K562 (cell line): ENCODE measurements around the gene PHKA1. TPM values are rescaled to one million over a fixed set of nuclear protein-coding genes. Genes with fewer than 3 reads are reported as not detected.

Experiments
- ATAC-seq: fragments of 200-7000 bp; cut with Tn5 transposase; 3 replicates; pipeline ENCODE4 v1.9.1; 2020; ENCODE audit warnings: moderate library complexity
- BruUV-seq: library from RNA; stranded (reverse); fragments of 400-500 nt; replicated peaks from 2 replicates; lab custom pipeline; 2021; lab: Mats Ljungman, UMichigan
- CTCF ChIA-PET: fragments of 300-600 bp; formaldehyde crosslinking; extraction: SDS; loops from one replicate; lab custom pipeline; 2021; ENCODE audit warnings: low intra/inter-chr PET ratio; lab: Yijun Ruan, JAX
- POLR2A ChIA-PET: fragments of 300-600, 350-650 bp; sonication (Branson Sonifier 250); formaldehyde crosslinking; extraction: SDS; loops from one replicate; lab custom pipeline; 2021; ENCODE audit warnings: antibody characterized with exemption, inconsistent platforms; lab: Yijun Ruan, JAX
- DNase-seq, 4 experiments: peaks; one replicate each; pipeline versions ENCODE4 v3.0.0 to v3.0.0-alpha.2; 2011 to 2018; ENCODE audit warnings: low spot score in 3 of 4, mixed read lengths in 3 of 4; ENCODE audit errors: extremely low read depth in 1 of 4
- FAIRE-seq: peaks from 2 replicates; lab custom pipeline; 2011; peaks lifted over from hg19 to GRCh38; lab: Jason Lieb, UNC
- H2AFZ ChIP-seq: 2 replicates; pipeline ENCODE4 v1.6.0; 2011; ENCODE audit warnings: low read depth, low read length, control low read depth, inconsistent platforms
- H3K27ac ChIP-seq: fragments of 200-600 bp; 3 replicates; pipeline ENCODE4 v1.8.0; 2011; ENCODE audit warnings: low read depth, mild to moderate bottlenecking, control low read depth, inconsistent platforms, low read length, moderate library complexity, mixed read lengths; ENCODE audit errors: extremely low read depth
- H3K27me3 ChIP-seq, 2 experiments: fragments of 300-600 bp in 1 of 2; 2 replicates in 1 of 2; 3 replicates in 1 of 2; pipeline versions ENCODE4 v1.6.0 to v1.8.0; 2011; ENCODE audit warnings: inconsistent platforms in 2 of 2, low read length in 2 of 2, mild to moderate bottlenecking in 1 of 2, mixed read lengths in 1 of 2, moderate library complexity in 1 of 2; ENCODE audit not compliant: control insufficient read depth in 2 of 2, insufficient read depth in 2 of 2
- H3K36me3 ChIP-seq: fragments of 300-600 bp; 3 replicates; pipeline ENCODE4 v1.8.0; 2011; ENCODE audit warnings: mild to moderate bottlenecking, low read length, inconsistent platforms; ENCODE audit not compliant: control insufficient read depth, insufficient read depth
- H3K4me1 ChIP-seq, 2 experiments: fragments of 200-600 bp in 1 of 2; replicated peaks in 1 of 2; 2 replicates in 1 of 2; 3 replicates in 1 of 2; pipeline versions ENCODE4 v1.5.1 to v1.8.0; 2011; ENCODE audit warnings: inconsistent platforms in 2 of 2, low read length in 2 of 2, mild to moderate bottlenecking in 1 of 2, mixed read lengths in 1 of 2, moderate library complexity in 1 of 2; ENCODE audit not compliant: control insufficient read depth in 2 of 2, insufficient read depth in 2 of 2
- H3K4me2 ChIP-seq: 2 replicates; pipeline ENCODE4 v1.6.1; 2011; ENCODE audit warnings: low read length, control low read depth, inconsistent platforms, mixed read lengths; ENCODE audit not compliant: insufficient read depth
- H3K4me3 ChIP-seq: fragments of 200-600 bp; sonication (generic), shearing (Covaris generic); 2 replicates; pipeline ENCODE4 v1.5.1; 2016; ENCODE audit warnings: control low read depth, inconsistent platforms
- H3K79me2 ChIP-seq: fragments of 200-600 bp; 3 replicates; pipeline ENCODE4 v1.8.0; 2011; ENCODE audit warnings: low read length, inconsistent platforms; ENCODE audit not compliant: control insufficient read depth, insufficient read depth
- H3K9ac ChIP-seq, 2 experiments: 2 replicates each; pipeline versions ENCODE4 v1.6.0 to v1.6.1; 2011; ENCODE audit warnings: low read depth in 2 of 2, low read length in 2 of 2, control low read depth in 1 of 2, inconsistent platforms in 1 of 2, mild to moderate bottlenecking in 1 of 2, mixed read lengths in 1 of 2; ENCODE audit not compliant: insufficient read depth in 1 of 2
- H3K9me1 ChIP-seq: one replicate; pipeline ENCODE4 v1.6.0; 2011; ENCODE audit warnings: inconsistent platforms, mild to moderate bottlenecking, low read length, moderate library complexity; ENCODE audit not compliant: control insufficient read depth, insufficient read depth
- H3K9me3 ChIP-seq: replicated peaks from 2 replicates; pipeline ENCODE4 v1.5.1; 2011; ENCODE audit warnings: low read depth, low read length, inconsistent platforms; ENCODE audit not compliant: control insufficient read depth, insufficient read depth
- H4K20me1 ChIP-seq: replicated peaks from 2 replicates; pipeline ENCODE4 v1.6.1; 2011; ENCODE audit warnings: low read length, inconsistent platforms, mixed read lengths; ENCODE audit not compliant: control insufficient read depth, insufficient read depth
- C11orf30 ChIP-seq: fragments of 450-650 bp; IDR thresholded peaks from 2 replicates; pipeline ENCODE4 v1.6.1; 2016; ENCODE audit warnings: low read depth, mild to moderate bottlenecking
- CREB1 ChIP-seq, 2 experiments: sonication (generic) in 1 of 2; formaldehyde crosslinking in 1 of 2; IDR thresholded peaks; 2 replicates each; pipeline versions ENCODE4 v1.6.1 to v1.8.0; 2012 to 2022; ENCODE audit warnings: inconsistent platforms in 1 of 2, mild to moderate bottlenecking in 1 of 2, missing genetic modification reagents in 1 of 2, moderate library complexity in 1 of 2
- MAFF ChIP-seq: IDR thresholded peaks from 2 replicates; pipeline ENCODE4 v1.6.1; 2012; ENCODE audit warnings: low read length, improper control_type of control experiment
- MAFG ChIP-seq: fragments of 450-650 bp; conservative IDR thresholded peaks from 2 replicates; pipeline ENCODE4 v1.6.1; 2016; ENCODE audit warnings: missing genetic modification characterization, missing compliant biosample characterization
- RBM25 ChIP-seq: fragments of 200-400 bp; formaldehyde crosslinking; IDR thresholded peaks from 2 replicates; pipeline ENCODE4 v1.6.1; 2018; ENCODE audit warnings: low read length, low read depth, moderate library complexity; ENCODE audit not compliant: severe bottlenecking
- SIRT6 ChIP-seq: IDR thresholded peaks from one replicate; pipeline ENCODE4 v1.6.1; 2012; ENCODE audit warnings: low read depth, mild to moderate bottlenecking, control low read depth, inconsistent platforms, low read length, moderate library complexity
- ZNF316 ChIP-seq: fragments of 450-650 bp; IDR thresholded peaks from 2 replicates; pipeline ENCODE4 v1.6.1; 2016
- WGBS: fragments of 100-300 bp; shearing (Covaris generic); methylation state at CpG from one replicate; pipeline ENCODE4 v1.1.6; 2016; ENCODE audit warnings: low coverage, mixed read lengths; ENCODE audit not compliant: insufficient coverage; ENCODE audit errors: missing lambda C conversion rate; 5-methylcytosine and 5-hydroxymethylcytosine counted together
- in situ Hi-C: fragments of 300-500 bp; cut with MboI; formaldehyde crosslinking; loops from 4 replicates; pipeline ENCODE4 v1.15.0; 2018; ENCODE audit warnings: inconsistent platforms, mixed read lengths
- intact Hi-C: fragments of 100-400 bp; cut with micrococcal nuclease; formaldehyde crosslinking; loops from 2 replicates; pipeline ENCODE4 v1.14.2; 2022
- polyA plus RNA-seq, 8 experiments: library from polyadenylated mRNA; depleted of rRNA in 4 of 8; stranded (reverse) in 5 of 8; unstranded in 3 of 8; fragments of >200 nt; fragmentation: Nextera tagmentation in 2 of 8; fragmentation: Illumina TruSeq in 1 of 8; extraction: Ambion mirVana in 2 of 8; extraction: Trizol in 1 of 8; gene quantifications; 2 replicates each; pipeline versions ENCODE4 v1.2.1 to v1.2.3, GENCODE V29; 2011 to 2014; ENCODE audit warnings: inconsistent platforms in 1 of 8, missing spikeins in 1 of 8
- total RNA-seq, 7 experiments: library from RNA; depleted of rRNA in 6 of 7; stranded (reverse); fragments of >200 nt in 6 of 7; fragmentation: Illumina TruSeq in 2 of 7; extraction: Trizol in 2 of 7; gene quantifications; 2 replicates each; pipeline versions ENCODE4 v1.2.1 to v1.2.3, GENCODE V29; 2011 to 2021; ENCODE audit warnings: low replicate concordance in 1 of 7
- TF ChIP-seq, protein P1 (sequence below): fragments of 450-650 bp; conservative IDR thresholded peaks from 2 replicates; pipeline ENCODE4 v1.6.1; 2016; ENCODE audit warnings: missing genetic modification characterization, low read depth, mild to moderate bottlenecking, missing compliant biosample characterization, moderate library complexity

PHKA1 gene
- total and polyA plus RNA-seq, 9 of the 15 experiments (the other 6 are each of a cell fraction or from before 2014, with no cell fraction given), result 2.4 to 9.6 (median 5.8) TPM

DNA sequence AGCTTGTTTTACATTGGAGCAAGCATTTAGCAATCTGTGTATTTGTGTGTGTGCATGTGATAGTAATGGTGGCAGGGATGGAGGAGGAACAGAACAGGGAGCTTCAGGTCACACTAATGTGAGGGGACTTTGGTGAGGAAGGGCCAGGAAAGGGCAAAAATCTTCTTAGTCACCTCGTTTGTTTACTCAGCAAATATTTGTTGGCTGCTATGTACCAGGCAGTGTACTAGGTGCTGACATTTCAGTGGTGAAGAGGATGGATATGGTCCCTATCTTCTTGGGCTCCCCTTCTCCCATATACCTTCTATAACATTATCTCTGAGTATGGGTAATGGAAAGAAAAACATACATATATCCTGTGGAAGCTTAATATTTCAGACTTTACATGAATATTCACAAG is 92.9 kb downstream of the PHKA1 start:
- no TSS peak for BruUV-seq
- intact Hi-C loops (no loop called here), in situ Hi-C loops (no loop called here)
- Histone ChIP-seq H3K36me3 (peaks cover 6% of the 10 kb centered on the region; the same call in 1 of the 3 replicates), H4K20me1 (no peaks in the 10 kb centered on the region), H3K4me1 (peaks cover 0 to 5% of the 10 kb centered on the region in 2 experiments; a peak in 2 of 5 replicates), H3K9me3 (no peaks in the 10 kb centered on the region), H3K27me3 (no peaks in the 10 kb centered on the region), H3K9ac (no peak overlapping the region), H3K4me2 (peak overlapping the region; percentile 46; the same call in 1 of the 2 replicates), H3K27ac (peak overlapping the region; percentile 65; the same call in 2 of the 3 replicates), H3K79me2 (no peaks in the 10 kb centered on the region), H2AFZ (peak overlapping the region; percentile 66; the same call in 1 of the 2 replicates), H3K9me1 (no peaks in the 10 kb centered on the region), H3K4me3 (no peak overlapping the region)
- no peak for DNase-seq
- TF ChIP-seq SIRT6 (no peak), CREB1 (IDR thresholded peaks at IDR 0.05) (no peak), CREB1 (CRISPR knock-in tag; IDR thresholded peaks at IDR 0.05) (no peak), MAFG (tag) (0 out of 2 replicates have a peak, but pooled peaks have one; percentile 13), RBM25 (peak; percentile 31), ZNF316 (peak; percentile 71), C11orf30 (peak; percentile 51), MAFF (0 out of 2 replicates have a peak, but pooled peaks have one; percentile 7)
- TF ChIP-seq, protein P1, sequence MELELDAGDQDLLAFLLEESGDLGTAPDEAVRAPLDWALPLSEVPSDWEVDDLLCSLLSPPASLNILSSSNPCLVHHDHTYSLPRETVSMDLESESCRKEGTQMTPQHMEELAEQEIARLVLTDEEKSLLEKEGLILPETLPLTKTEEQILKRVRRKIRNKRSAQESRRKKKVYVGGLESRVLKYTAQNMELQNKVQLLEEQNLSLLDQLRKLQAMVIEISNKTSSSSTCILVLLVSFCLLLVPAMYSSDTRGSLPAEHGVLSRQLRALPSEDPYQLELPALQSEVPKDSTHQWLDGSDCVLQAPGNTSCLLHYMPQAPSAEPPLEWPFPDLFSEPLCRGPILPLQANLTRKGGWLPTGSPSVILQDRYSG (tag), result no peak
- ATAC-seq, result no peak
- WGBS, result 0% methylated on average over 1 of the region's 1 CpG
- ChIA-PET POLR2A (interaction anchor here (1.0 kb wide), 1 partner anchor 19 kb away, joined by 5 read pairs; no protein-coding TSS in a partner anchor), CTCF (no interaction called here)
- FAIRE-seq, result peak; percentile 32
